CD14-positive monocyte (primary cell): ENCODE data around the gene NPY. TPM values are rescaled to one million over a fixed set of nuclear protein-coding genes. Genes with fewer than 3 reads are reported as not detected.

Experiments
- DNase-seq, 3 donors: peaks; one replicate each; pipeline ENCODE4 v3.0.0-alpha.2; 2011 to 2022
- H2AFZ ChIP-seq: 2 replicates; pipeline ENCODE4 v1.6.0; 2012; ENCODE audit warnings: mild to moderate bottlenecking, low read depth, low read length, inconsistent platforms; ENCODE audit not compliant: insufficient read depth, poor library complexity, severe bottlenecking
- H3K27ac ChIP-seq, 2 donors: 1 replicate in 1 of 2; 2 replicates in 1 of 2; pipeline ENCODE4 v1.5.1; 2012 to 2013; ENCODE audit warnings: low read length in 2 of 2, control low read depth in 1 of 2, inconsistent platforms in 1 of 2, low read depth in 1 of 2, mild to moderate bottlenecking in 1 of 2
- H3K27me3 ChIP-seq, 2 donors: one replicate each; pipeline versions ENCODE4 v1.6.0 to v1.6.1; 2011 to 2013; ENCODE audit warnings: low read length in 2 of 2; ENCODE audit not compliant: control insufficient read depth in 2 of 2, insufficient read depth in 2 of 2
- H3K36me3 ChIP-seq, 2 donors: replicated peaks in 1 of 2; 1 replicate in 1 of 2; 2 replicates in 1 of 2; pipeline versions ENCODE4 v1.5.1 to v1.6.1; 2012 to 2013; ENCODE audit warnings: low read length in 2 of 2, control low read depth in 1 of 2, inconsistent platforms in 1 of 2, mild to moderate bottlenecking in 1 of 2; ENCODE audit not compliant: insufficient read depth in 2 of 2, control insufficient read depth in 1 of 2
- H3K4me1 ChIP-seq, 2 donors: 1 replicate in 1 of 2; 2 replicates in 1 of 2; pipeline versions ENCODE4 v1.5.1 to v1.6.1; 2012 to 2013; ENCODE audit warnings: low read length in 2 of 2, control low read depth in 1 of 2, inconsistent platforms in 1 of 2, mild to moderate bottlenecking in 1 of 2, moderate library complexity in 1 of 2; ENCODE audit not compliant: insufficient read depth in 2 of 2, control insufficient read depth in 1 of 2
- H3K4me2 ChIP-seq: replicated peaks from 2 replicates; pipeline ENCODE3; 2012; ENCODE audit warnings: low read length, moderate library complexity, mild to moderate bottlenecking; ENCODE audit not compliant: poor library complexity, severe bottlenecking; ENCODE audit errors: extremely low read depth
- H3K4me3 ChIP-seq, 3 experiments: fragments of 200-600 bp in 1 of 3; sonication (generic) in 1 of 3; replicated peaks in 1 of 3; 1 replicate in 2 of 3; 2 replicates in 1 of 3; pipeline ENCODE4 v1.5.1; 2011 to 2013; ENCODE audit warnings: low read length in 3 of 3, mild to moderate bottlenecking in 3 of 3, control low read depth in 2 of 3, low read depth in 2 of 3, inconsistent platforms in 1 of 3, moderate library complexity in 1 of 3
- H3K79me2 ChIP-seq: 2 replicates; pipeline ENCODE4 v1.6.0; 2012; ENCODE audit warnings: mild to moderate bottlenecking, control low read depth, inconsistent platforms, low read length, moderate library complexity; ENCODE audit not compliant: insufficient read depth
- H3K9ac ChIP-seq: 2 replicates; pipeline ENCODE4 v1.6.0; 2017; ENCODE audit warnings: low read length, mild to moderate bottlenecking; ENCODE audit not compliant: insufficient read depth, poor library complexity, severe bottlenecking
- H3K9me3 ChIP-seq, 2 donors: replicated peaks in 1 of 2; 1 replicate in 1 of 2; 2 replicates in 1 of 2; pipeline versions ENCODE4 v1.5.1 to v1.6.1; 2012 to 2013; ENCODE audit warnings: low read length in 2 of 2, control low read depth in 1 of 2; ENCODE audit not compliant: control insufficient read depth in 1 of 2, insufficient read depth in 1 of 2
- H4K20me1 ChIP-seq: 2 replicates; pipeline ENCODE4 v1.6.0; 2012; ENCODE audit warnings: mild to moderate bottlenecking, low read length, control low read depth, moderate library complexity; ENCODE audit not compliant: insufficient read depth
- H3K27ac Mint-ChIP-seq, 7 donors: one replicate each; pipeline ENCODE4 v1.8.0; 2020; ENCODE audit warnings: mild to moderate bottlenecking in 7 of 7, mixed read lengths in 7 of 7, moderate library complexity in 6 of 7, inconsistent platforms in 2 of 7
- H3K27me3 Mint-ChIP-seq, 3 donors: one replicate each; pipeline ENCODE4 v1.8.0; 2021 to 2022; ENCODE audit warnings: low read depth in 3 of 3, mild to moderate bottlenecking in 3 of 3, mixed read lengths in 3 of 3, moderate library complexity in 3 of 3, inconsistent platforms in 1 of 3
- H3K36me3 Mint-ChIP-seq, 2 donors: one replicate each; pipeline ENCODE4 v1.8.0; 2020; ENCODE audit warnings: mixed read lengths in 2 of 2, inconsistent platforms in 1 of 2, mild to moderate bottlenecking in 1 of 2
- H3K4me1 Mint-ChIP-seq: one replicate; pipeline ENCODE4 v1.8.0; 2020; ENCODE audit warnings: mild to moderate bottlenecking, mixed read lengths
- H3K4me3 Mint-ChIP-seq, 2 donors: one replicate each; pipeline ENCODE4 v1.8.0; 2020; ENCODE audit warnings: mild to moderate bottlenecking in 2 of 2, mixed read lengths in 2 of 2, moderate library complexity in 1 of 2
- H3K9me3 Mint-ChIP-seq, 7 donors: one replicate each; pipeline ENCODE4 v1.8.0; 2020 to 2022; ENCODE audit warnings: mixed read lengths in 7 of 7, mild to moderate bottlenecking in 6 of 7, moderate library complexity in 6 of 7, inconsistent platforms in 2 of 7
- CTCF ChIP-seq: fragments of 200-600 bp; IDR thresholded peaks from one replicate; pipeline ENCODE4 v1.8.0; 2022; ENCODE audit warnings: antibody characterized with exemption, mild to moderate bottlenecking
- WGBS: methylation state at CpG from one replicate; pipeline ENCODE4 v1.1.5; 2013; ENCODE audit warnings: missing lambda C conversion rate; ENCODE audit not compliant: insufficient coverage; 5-methylcytosine and 5-hydroxymethylcytosine counted together
- intact Hi-C, 2 donors: fragments of 100-400 bp; cut with micrococcal nuclease; formaldehyde crosslinking; loops; one replicate each; pipeline versions ENCODE4 v1.15.0 to v1.15.1; 2023
- polyA plus RNA-seq, 3 donors: library from polyadenylated mRNA; depleted of rRNA in 1 of 3; unstranded in 2 of 3; stranded (reverse) in 1 of 3; fragments of 300-500 nt in 2 of 3; fragments of >200 nt in 1 of 3; fragmentation: Illumina TruSeq in 2 of 3; gene quantifications; 1 replicate in 2 of 3; 2 replicates in 1 of 3; pipeline ENCODE4 v1.2.3, GENCODE V29; 2012 to 2021

NPY gene
- polyA plus RNA-seq, 3 donors: not detected

GRCh38 chr7:24319209-24319608, 35.2 kb downstream of the NPY start:
- Histone ChIP-seq H3K27ac (no peak overlapping the region), H2AFZ (no peak overlapping the region), H3K4me1 (no peaks in the 10 kb centered on the region), H4K20me1 (no peaks in the 10 kb centered on the region), H3K9me3 (no peaks in the 10 kb centered on the region), H3K9ac (no peak overlapping the region), H3K4me2 (no peak overlapping the region), H3K79me2 (no peaks in the 10 kb centered on the region), H3K4me3 (no peak overlapping the region), H3K27me3 (no peaks in the 10 kb centered on the region), H3K36me3 (no peaks in the 10 kb centered on the region)
- Mint-ChIP-seq H3K27me3 (peaks cover 3 to 9% (median 4%) of the 10 kb centered on the region in 3 donors), H3K9me3 (no peaks in the 10 kb centered on the region), H3K4me3 (no peak overlapping the region), H3K27ac (no peak overlapping the region), H3K36me3 (no peaks in the 10 kb centered on the region), H3K4me1 (no peaks in the 10 kb centered on the region)
- intact Hi-C loops: no loop called here
- no peak for DNase-seq
- no peak for TF ChIP-seq CTCF

- H3K36me3 Mint-ChIP-seq: no peaks in the 10 kb centered on the region
- no peak overlapping the region for H3K27ac ChIP-seq
- H3K36me3 ChIP-seq: no peaks in the 10 kb centered on the region
- no peaks in the 10 kb centered on the region for H3K9me3 ChIP-seq
- no peak for DNase-seq
- no peaks in the 10 kb centered on the region for H3K9me3 Mint-ChIP-seq
- H2AFZ ChIP-seq: no peak overlapping the region
- intact Hi-C loops: no loop called here
- H3K4me2 ChIP-seq: no peak overlapping the region
- H3K4me1 Mint-ChIP-seq: no peaks in the 10 kb centered on the region
- no CpG with 5 or more reads among the region's 3 CpGs for WGBS
- H3K27ac Mint-ChIP-seq: no peak overlapping the region
- no peaks in the 10 kb centered on the region for H3K79me2 ChIP-seq
- H3K27me3 ChIP-seq: no peaks in the 10 kb centered on the region
- no peaks in the 10 kb centered on the region for H4K20me1 ChIP-seq
- H3K4me3 Mint-ChIP-seq: no peak overlapping the region
- no peak overlapping the region for H3K4me3 ChIP-seq
- H3K9ac ChIP-seq: no peak overlapping the region
- no peak for TF ChIP-seq CTCF
- H3K27me3 Mint-ChIP-seq: peaks cover 3 to 7% (median 6%) of the 10 kb centered on the region in 3 donors
- no peaks in the 10 kb centered on the region for H3K4me1 ChIP-seq
These were observed 40.0 kb downstream of the NPY start for GRCh38 chr7:24323961-24324480.
